ENCODE data around the gene OR4K2. TPM values are rescaled to one million over a fixed set of nuclear protein-coding genes. Genes with fewer than 3 reads are reported as not detected.

The OR4K2 gene
- total RNA-seq, 1 experiment from 2014 or later: not detected

DNA sequence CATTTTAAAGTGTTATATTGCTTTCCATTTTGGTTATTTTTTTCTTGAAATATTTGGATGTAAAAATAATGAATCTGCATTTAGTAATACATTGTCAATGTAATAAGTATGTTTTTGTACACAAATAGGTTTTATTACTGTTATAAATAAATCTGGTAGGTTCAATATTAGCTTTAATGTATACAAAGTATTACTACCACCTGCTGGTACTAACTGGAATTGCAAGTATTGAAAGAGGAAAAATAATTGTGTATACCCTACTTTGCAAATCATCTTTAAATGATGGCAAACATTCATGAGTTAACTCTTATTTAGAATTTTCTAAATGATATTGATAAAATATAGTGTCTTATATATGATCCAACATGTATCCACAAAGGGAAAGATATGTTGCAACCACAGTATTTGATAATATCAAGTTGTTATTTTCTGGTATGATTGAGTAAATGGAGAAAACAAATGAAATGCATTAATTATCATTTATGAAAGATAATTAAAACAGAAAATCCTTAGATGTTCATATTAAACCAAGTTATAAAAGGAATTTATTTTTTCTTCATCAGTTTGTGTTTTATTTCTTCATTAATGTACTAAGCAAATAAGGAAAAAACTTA is 3.2 kb downstream of the OR4K2 start:
- Histone ChIP-seq H3K79me2 (ENCODE audit: low read length) (no peaks in the 10 kb centered on the region), H3K4me3 (ENCODE audit: low read length) (no peak overlapping the region), H4K20me1 (ENCODE audit: insufficient read depth, low read depth, low read length) (no peaks in the 10 kb centered on the region), H3K4me1 (ENCODE audit: low read length) (no peaks in the 10 kb centered on the region), H3K9ac (ENCODE audit: low read length) (no peak overlapping the region), H3K36me3 (ENCODE audit: insufficient read depth, low read length) (no peaks in the 10 kb centered on the region), H3K9me3 (ENCODE audit: low read length) (peaks cover under 1% of the 10 kb centered on the region; the same call in 1 of the 2 replicates), H3K27ac (ENCODE audit: low read length) (no peak overlapping the region), H2AFZ (ENCODE audit: low read length) (no peak overlapping the region), H3K4me2 (ENCODE audit: low read depth, low read length, poor library complexity, severe bottlenecking) (no peak overlapping the region), H3K9me2 (replicated peaks; ENCODE audit: insufficient read depth, low read length) (no peaks in the 10 kb centered on the region), H3K27me3 (ENCODE audit: low read length) (no peaks in the 10 kb centered on the region)
- peak; percentile 82 for DNase-seq

DNA sequence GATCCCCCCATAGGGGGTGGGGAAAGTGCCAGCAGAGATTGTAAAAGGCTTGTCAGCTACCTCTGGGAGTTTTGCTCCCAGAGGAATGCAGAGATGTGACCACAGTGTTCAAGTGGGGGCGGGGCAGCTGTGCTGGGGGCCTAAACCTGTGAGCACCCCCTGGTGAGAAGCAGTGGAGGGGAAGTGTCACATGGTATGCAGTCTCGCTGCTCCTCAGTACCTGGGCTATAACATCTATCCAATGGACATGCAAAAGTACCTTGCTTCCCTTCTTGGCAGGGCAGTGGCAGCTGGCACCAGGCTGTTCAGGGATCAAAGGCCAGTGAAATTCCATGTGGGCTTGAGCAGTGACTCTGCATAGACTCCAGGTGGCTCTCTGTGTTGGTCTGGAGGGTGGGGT is 20.3 kb downstream of the OR4K2 start:
- no peak overlapping the region for H3K27ac ChIP-seq (ENCODE audit: low read length)
- no peaks in the 10 kb centered on the region for H3K27me3 ChIP-seq (ENCODE audit: low read length)
- H2AFZ ChIP-seq (ENCODE audit: low read length): no peak overlapping the region
- H3K9me3 ChIP-seq (ENCODE audit: low read length): peaks cover 77% of the 10 kb centered on the region
- H3K9me2 ChIP-seq (replicated peaks; ENCODE audit: insufficient read depth, low read length): no peaks in the 10 kb centered on the region
- no peaks in the 10 kb centered on the region for H4K20me1 ChIP-seq (ENCODE audit: insufficient read depth, low read depth, low read length)
- no peaks in the 10 kb centered on the region for H3K4me1 ChIP-seq (ENCODE audit: low read length)
- H3K4me3 ChIP-seq (ENCODE audit: low read length): no peak overlapping the region
- DNase-seq: no peak
- H3K36me3 ChIP-seq (ENCODE audit: insufficient read depth, low read length): no peaks in the 10 kb centered on the region
- no peak overlapping the region for H3K9ac ChIP-seq (ENCODE audit: low read length)
- no peaks in the 10 kb centered on the region for H3K79me2 ChIP-seq (ENCODE audit: low read length)
- no peak overlapping the region for H3K4me2 ChIP-seq (ENCODE audit: low read depth, low read length, poor library complexity, severe bottlenecking)

DNA sequence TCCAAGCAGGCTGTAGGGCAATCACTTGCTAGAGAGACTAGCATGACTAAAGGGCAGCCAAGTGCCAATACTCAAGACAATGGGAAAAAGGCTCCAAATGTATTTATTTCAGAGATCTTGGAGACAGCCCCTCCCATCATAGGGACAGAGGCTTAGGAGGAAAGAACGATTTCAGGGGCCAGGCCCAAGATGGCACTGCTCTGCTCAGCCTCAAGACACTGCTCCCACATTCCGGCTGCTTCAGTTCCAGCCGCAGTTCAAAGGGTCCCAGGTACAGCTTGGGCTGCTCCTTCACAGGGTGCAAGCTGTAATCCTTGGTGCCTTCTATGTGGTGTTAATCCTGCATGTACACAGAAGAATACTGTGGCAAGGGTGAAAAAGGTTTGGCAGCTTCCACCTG is 26.1 kb downstream of the OR4K2 start:
- no peak for DNase-seq
- no peaks in the 10 kb centered on the region for H3K27me3 ChIP-seq (ENCODE audit: low read length)
- peaks cover 71% of the 10 kb centered on the region for H3K9me3 ChIP-seq (ENCODE audit: low read length)
- no peak overlapping the region for H3K9ac ChIP-seq (ENCODE audit: low read length)
- no peak overlapping the region for H2AFZ ChIP-seq (ENCODE audit: low read length)
- H3K4me2 ChIP-seq (ENCODE audit: low read depth, low read length, poor library complexity, severe bottlenecking): no peak overlapping the region
- no peaks in the 10 kb centered on the region for H3K36me3 ChIP-seq (ENCODE audit: insufficient read depth, low read length)
- H3K79me2 ChIP-seq (ENCODE audit: low read length): no peaks in the 10 kb centered on the region
- H4K20me1 ChIP-seq (ENCODE audit: insufficient read depth, low read depth, low read length): no peaks in the 10 kb centered on the region
- H3K27ac ChIP-seq (ENCODE audit: low read length): no peak overlapping the region
- H3K4me3 ChIP-seq (ENCODE audit: low read length): no peak overlapping the region
- H3K4me1 ChIP-seq (ENCODE audit: low read length): no peaks in the 10 kb centered on the region
- H3K9me2 ChIP-seq (replicated peaks; ENCODE audit: insufficient read depth, low read length): no peaks in the 10 kb centered on the region

DNA sequence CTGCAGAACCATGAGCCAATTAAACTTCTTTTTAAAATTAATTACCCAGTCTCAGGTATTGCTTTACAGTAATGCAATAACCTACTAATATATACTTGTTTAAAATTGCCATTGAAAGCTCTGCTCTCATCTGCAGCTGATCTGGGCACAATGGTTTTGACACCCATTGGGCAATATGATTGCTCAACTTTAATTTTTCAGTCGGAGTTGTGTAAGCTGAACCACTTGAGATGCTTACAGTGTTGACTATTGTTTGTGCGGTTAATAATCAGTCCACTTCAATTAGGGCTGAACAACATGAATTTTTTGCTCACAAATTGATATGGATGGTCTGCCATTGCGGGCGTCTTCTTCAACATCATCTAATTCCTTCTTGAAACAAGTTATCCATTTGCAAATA is 27.5 kb downstream of the OR4K2 start:
- Histone ChIP-seq H3K9ac (ENCODE audit: low read length) (no peak overlapping the region), H3K9me3 (ENCODE audit: low read length) (peaks cover 77% of the 10 kb centered on the region), H3K27ac (ENCODE audit: low read length) (no peak overlapping the region), H3K27me3 (ENCODE audit: low read length) (no peaks in the 10 kb centered on the region), H3K36me3 (ENCODE audit: insufficient read depth, low read length) (no peaks in the 10 kb centered on the region), H3K9me2 (replicated peaks; ENCODE audit: insufficient read depth, low read length) (no peaks in the 10 kb centered on the region), H3K4me3 (ENCODE audit: low read length) (no peak overlapping the region), H2AFZ (ENCODE audit: low read length) (no peak overlapping the region), H4K20me1 (ENCODE audit: insufficient read depth, low read depth, low read length) (no peaks in the 10 kb centered on the region), H3K4me1 (ENCODE audit: low read length) (no peaks in the 10 kb centered on the region), H3K79me2 (ENCODE audit: low read length) (no peaks in the 10 kb centered on the region), H3K4me2 (ENCODE audit: low read depth, low read length, poor library complexity, severe bottlenecking) (no peak overlapping the region)
- no peak for DNase-seq

DNA sequence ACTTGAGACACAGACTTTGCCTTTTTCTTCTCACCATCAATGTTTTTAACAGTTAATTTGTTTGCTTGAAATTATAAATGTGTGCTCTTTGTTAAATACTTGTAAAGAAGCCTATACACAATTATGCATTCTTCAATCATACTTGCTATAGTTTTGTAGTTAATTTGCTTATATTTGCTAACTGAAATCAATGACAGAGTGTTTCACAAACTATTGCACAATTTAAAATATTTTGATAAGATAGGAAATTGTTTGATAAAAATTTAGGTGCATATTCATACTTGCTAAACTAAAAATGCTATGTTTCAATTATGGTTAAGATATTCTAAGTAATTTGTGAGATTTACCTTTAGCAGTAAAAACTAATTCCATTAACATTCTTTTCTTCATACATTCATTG is 31.7 kb downstream of the OR4K2 start:
- Histone ChIP-seq H3K4me2 (ENCODE audit: low read depth, low read length, poor library complexity, severe bottlenecking) (no peak overlapping the region), H3K4me3 (ENCODE audit: low read length) (no peak overlapping the region; the same call in 1 of the 2 replicates), H3K9me2 (replicated peaks; ENCODE audit: insufficient read depth, low read length) (no peaks in the 10 kb centered on the region), H3K4me1 (ENCODE audit: low read length) (no peaks in the 10 kb centered on the region), H3K27ac (ENCODE audit: low read length) (no peak overlapping the region), H4K20me1 (ENCODE audit: insufficient read depth, low read depth, low read length) (no peaks in the 10 kb centered on the region), H3K9ac (ENCODE audit: low read length) (no peak overlapping the region), H3K27me3 (ENCODE audit: low read length) (no peaks in the 10 kb centered on the region), H3K9me3 (ENCODE audit: low read length) (peaks cover 80% of the 10 kb centered on the region), H3K36me3 (ENCODE audit: insufficient read depth, low read length) (no peaks in the 10 kb centered on the region), H2AFZ (ENCODE audit: low read length) (no peak overlapping the region), H3K79me2 (ENCODE audit: low read length) (no peaks in the 10 kb centered on the region)
- DNase-seq: no peak

DNA sequence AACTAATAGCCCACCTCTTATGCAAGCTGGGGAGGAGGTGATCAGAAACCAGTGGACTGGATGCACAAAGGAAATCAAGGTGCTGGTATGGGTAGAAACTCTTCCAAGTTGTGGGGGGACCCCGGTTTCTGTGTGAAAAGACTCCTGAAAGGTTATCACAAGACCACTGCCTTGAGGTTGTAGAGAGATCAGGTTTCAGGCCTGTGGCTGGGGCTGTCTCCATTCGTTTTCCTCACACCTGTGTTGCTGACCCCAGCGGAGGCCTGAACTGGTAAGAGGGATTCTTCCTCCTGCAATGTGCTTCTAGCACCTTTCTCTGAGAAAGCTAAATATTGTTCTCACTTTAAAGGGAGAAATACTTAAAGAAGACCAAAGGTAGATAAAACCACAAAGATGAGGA is 36.2 kb downstream of the OR4K2 start:
- H3K4me2 ChIP-seq (ENCODE audit: low read depth, low read length, poor library complexity, severe bottlenecking): no peak overlapping the region
- H2AFZ ChIP-seq (ENCODE audit: low read length): no peak overlapping the region
- no peaks in the 10 kb centered on the region for H3K79me2 ChIP-seq (ENCODE audit: low read length)
- H3K27me3 ChIP-seq (ENCODE audit: low read length): no peaks in the 10 kb centered on the region
- H3K9me3 ChIP-seq (ENCODE audit: low read length): peaks cover 57% of the 10 kb centered on the region
- H4K20me1 ChIP-seq (ENCODE audit: insufficient read depth, low read depth, low read length): no peaks in the 10 kb centered on the region
- no peak overlapping the region for H3K27ac ChIP-seq (ENCODE audit: low read length)
- no peak overlapping the region for H3K4me3 ChIP-seq (ENCODE audit: low read length)
- H3K9ac ChIP-seq (ENCODE audit: low read length): no peak overlapping the region
- H3K4me1 ChIP-seq (ENCODE audit: low read length): no peaks in the 10 kb centered on the region
- H3K9me2 ChIP-seq (replicated peaks; ENCODE audit: insufficient read depth, low read length): no peaks in the 10 kb centered on the region
- DNase-seq: no peak
- H3K36me3 ChIP-seq (ENCODE audit: insufficient read depth, low read length): no peaks in the 10 kb centered on the region

DNA sequence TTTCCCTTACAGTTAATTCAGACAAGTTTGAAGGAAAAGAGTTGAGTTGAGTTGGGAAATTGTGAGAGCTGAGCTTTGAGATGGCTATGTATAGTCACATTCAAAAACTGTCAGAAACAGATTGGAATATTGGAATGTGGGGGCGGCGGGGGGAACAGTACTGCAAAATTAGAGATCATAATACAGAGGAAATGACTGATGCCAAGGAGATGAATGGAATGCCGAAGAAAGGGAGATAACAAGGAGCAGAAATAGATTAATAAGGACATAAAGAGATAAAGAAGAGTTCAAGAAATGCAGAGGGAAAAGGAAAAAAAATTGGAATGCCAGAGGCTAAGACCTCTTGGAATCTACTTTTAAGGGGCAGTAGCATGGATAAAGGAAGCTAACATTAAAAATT is 42.3 kb downstream of the OR4K2 start:
- Histone ChIP-seq H3K4me3 (ENCODE audit: low read length) (no peak overlapping the region), H3K9me3 (ENCODE audit: low read length) (peaks cover 43% of the 10 kb centered on the region), H3K27me3 (ENCODE audit: low read length) (no peaks in the 10 kb centered on the region), H3K4me1 (ENCODE audit: low read length) (no peaks in the 10 kb centered on the region), H3K9ac (ENCODE audit: low read length) (no peak overlapping the region), H3K9me2 (replicated peaks; ENCODE audit: insufficient read depth, low read length) (0 out of 2 replicates have a peak, but pooled peaks cover 2% of the 10 kb centered on the region), H3K79me2 (ENCODE audit: low read length) (no peaks in the 10 kb centered on the region), H3K27ac (ENCODE audit: low read length) (no peak overlapping the region), H3K36me3 (ENCODE audit: insufficient read depth, low read length) (no peaks in the 10 kb centered on the region), H4K20me1 (ENCODE audit: insufficient read depth, low read depth, low read length) (no peaks in the 10 kb centered on the region), H2AFZ (ENCODE audit: low read length) (no peak overlapping the region), H3K4me2 (ENCODE audit: low read depth, low read length, poor library complexity, severe bottlenecking) (no peak overlapping the region)
- no peak for DNase-seq

DNA sequence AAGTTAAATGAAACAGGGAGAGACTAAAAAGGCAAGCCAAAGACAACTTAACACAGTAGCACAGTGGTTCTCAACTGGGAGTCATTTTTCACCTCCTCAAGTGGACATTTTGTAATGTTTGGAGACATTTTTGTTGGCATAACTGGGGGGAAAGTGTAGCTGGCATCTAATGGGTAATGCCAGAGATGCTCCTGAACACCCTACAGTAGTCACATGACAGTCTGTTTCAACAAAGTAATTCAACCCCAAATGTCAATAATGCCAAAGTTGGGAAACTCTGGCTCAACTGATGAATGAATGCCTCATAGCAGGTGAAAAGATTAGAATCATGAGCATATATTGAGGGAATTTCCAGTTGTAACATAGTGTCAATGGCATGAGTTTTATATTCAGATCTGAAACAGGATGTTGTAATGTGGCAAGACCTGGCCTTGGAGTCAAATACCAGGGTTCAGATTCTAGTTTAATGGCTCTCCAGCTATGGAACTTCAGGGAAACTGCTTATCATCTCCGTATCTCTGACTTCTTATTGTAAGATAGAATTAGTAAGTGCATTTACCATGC is 43.1 kb downstream of the OR4K2 start:
- DNase-seq: no peak
- no peak overlapping the region for H3K4me2 ChIP-seq (ENCODE audit: low read depth, low read length, poor library complexity, severe bottlenecking)
- no peak overlapping the region for H3K4me3 ChIP-seq (ENCODE audit: low read length)
- H3K27ac ChIP-seq (ENCODE audit: low read length): no peak overlapping the region
- peaks cover 48% of the 10 kb centered on the region for H3K9me3 ChIP-seq (ENCODE audit: low read length)
- H3K27me3 ChIP-seq (ENCODE audit: low read length): no peaks in the 10 kb centered on the region
- H3K9ac ChIP-seq (ENCODE audit: low read length): no peak overlapping the region
- H3K79me2 ChIP-seq (ENCODE audit: low read length): no peaks in the 10 kb centered on the region
- no peaks in the 10 kb centered on the region for H3K36me3 ChIP-seq (ENCODE audit: insufficient read depth, low read length)
- H2AFZ ChIP-seq (ENCODE audit: low read length): no peak overlapping the region
- H3K9me2 ChIP-seq (replicated peaks; ENCODE audit: insufficient read depth, low read length): 0 out of 2 replicates have a peak, but pooled peaks cover 2% of the 10 kb centered on the region
- H4K20me1 ChIP-seq (ENCODE audit: insufficient read depth, low read depth, low read length): no peaks in the 10 kb centered on the region
- H3K4me1 ChIP-seq (ENCODE audit: low read length): no peaks in the 10 kb centered on the region
